Middle frontal gyrus (tissue), 1 donor: Measurements from ENCODE around the gene NPLOC4.

Source experiments
- DNase-seq: peaks from one replicate; pipeline ENCODE4 v3.0.0-alpha.2; 2015; ENCODE audit warnings: low spot score; ENCODE audit errors: extremely low spot score

NPLOC4 gene

DNA sequence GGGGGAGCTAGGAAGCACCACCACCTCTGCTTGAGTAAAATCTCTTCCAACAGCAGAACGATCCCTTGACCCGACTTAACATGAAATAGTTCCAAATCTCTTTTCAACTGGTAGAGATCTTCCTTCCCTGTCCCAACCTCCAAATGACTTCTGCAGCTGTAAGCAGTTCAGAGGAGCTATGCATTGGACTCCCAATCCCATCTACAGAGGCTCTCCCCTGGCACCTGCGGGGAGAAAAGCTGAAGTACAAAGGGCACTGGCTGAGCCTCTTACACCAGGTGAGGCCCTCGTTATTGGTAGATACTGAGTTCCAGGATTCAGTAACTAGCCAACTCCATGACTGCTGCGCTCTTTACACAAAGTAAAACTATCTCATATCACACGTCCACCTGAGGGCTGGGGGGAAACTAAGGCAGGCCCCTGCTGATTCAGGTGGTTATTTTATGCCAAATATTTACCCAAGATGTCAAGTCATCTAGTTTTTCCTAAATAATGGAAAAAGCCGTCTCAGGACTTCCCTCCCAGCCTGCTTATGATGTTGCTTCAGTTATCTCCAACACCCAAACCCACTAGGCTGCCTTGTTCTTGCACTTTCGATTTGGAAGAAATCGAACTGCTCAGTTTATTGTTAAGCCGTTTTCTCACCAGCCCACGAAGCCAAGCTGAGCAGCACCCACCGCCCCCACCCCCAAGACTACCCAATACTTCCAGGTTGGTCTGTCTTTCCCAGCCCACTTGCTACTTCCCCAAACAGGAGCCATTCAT lies 127.5 kb downstream of the NPLOC4 start:
- DNase-seq, result no peak

DNA sequence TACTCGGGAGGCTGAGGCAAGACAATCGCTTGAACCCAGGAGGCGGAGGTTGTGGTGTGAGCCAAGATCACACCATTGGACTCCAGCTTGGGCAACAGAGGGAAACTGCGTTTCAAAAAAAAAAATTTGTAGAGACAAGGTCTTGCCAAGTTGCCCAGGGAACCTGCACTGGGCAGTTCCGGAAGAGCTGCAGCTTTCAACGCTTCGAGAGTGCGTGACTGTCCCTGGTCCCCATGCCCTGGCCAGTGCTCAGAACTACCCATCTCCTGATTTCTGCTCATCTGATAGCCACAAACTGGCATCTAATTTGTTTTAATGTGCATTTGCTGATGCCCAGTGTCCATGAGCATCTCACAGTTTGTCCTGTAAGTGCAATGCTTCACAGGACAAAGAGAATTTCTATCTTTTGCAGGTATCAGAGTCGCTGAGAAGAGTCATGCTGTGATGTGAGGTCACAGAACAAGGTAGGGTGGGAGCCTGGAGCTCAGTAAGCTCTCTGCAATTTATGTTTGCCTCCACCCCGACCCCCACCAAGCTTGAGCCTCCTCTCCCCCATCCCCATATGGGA lies 128.2 kb downstream of the NPLOC4 start:
- no peak for DNase-seq
